BLaER1 treated with 17β-estradiol and CSF1 and Interleukin-3, amounts not matched to agents 10 nM and 100 nM (cell line): Measurements from ENCODE around the gene SH3BGRL.

Experiments
- H3K27ac ChIP-seq, 11 experiments: shearing (Covaris generic); formaldehyde crosslinking; 2 replicates each; pipeline ENCODE4 v1.8.1; 2022
- H3K27me3 ChIP-seq, 11 experiments: shearing (Covaris generic); formaldehyde crosslinking; 2 replicates each; pipeline ENCODE4 v1.8.1; 2022
- H3K36me3 ChIP-seq, 11 experiments: shearing (Covaris generic); formaldehyde crosslinking; 2 replicates each; pipeline ENCODE4 v1.8.1; 2022
- H3K4me1 ChIP-seq, 10 experiments: shearing (Covaris generic); formaldehyde crosslinking; 2 replicates each; pipeline ENCODE4 v1.8.1; 2022
- H3K4me2 ChIP-seq, 11 experiments: shearing (Covaris generic); formaldehyde crosslinking; 2 replicates each; pipeline ENCODE4 v1.8.1; 2022
- H3K4me3 ChIP-seq, 10 experiments: shearing (Covaris generic); formaldehyde crosslinking; 2 replicates each; pipeline ENCODE4 v1.8.1; 2022
- H3K9ac ChIP-seq, 11 experiments: shearing (Covaris generic); formaldehyde crosslinking; 2 replicates each; pipeline ENCODE4 v1.8.1; 2022
- H3K9me3 ChIP-seq, 11 experiments: shearing (Covaris generic); formaldehyde crosslinking; replicated peaks in 1 of 11; 2 replicates each; pipeline ENCODE4 v1.8.1; 2022
- H4K20me1 ChIP-seq, 11 experiments: shearing (Covaris generic); formaldehyde crosslinking; 2 replicates each; pipeline ENCODE4 v1.8.1; 2022
- Cebpa-rat ChIP-seq, 11 experiments: shearing (Covaris generic); IDR thresholded peaks; 2 replicates each; pipeline ENCODE4 v1.8.1; 2022

The SH3BGRL gene

GRCh38 chrX:81261576-81261975, 59.7 kb downstream of the SH3BGRL start:
- H3K9me3 ChIP-seq, result peaks cover 0 to 13% (median 4%) of the 10 kb centered on the region in 11 experiments; a peak in 9 of 22 replicates
- H3K4me2 ChIP-seq, result no peak overlapping the region
- H3K36me3 ChIP-seq, result peaks cover 0 to 5% (median 0%) of the 10 kb centered on the region in 11 experiments; a peak in 1 of 22 replicates
- H3K4me1 ChIP-seq, result peaks cover 0 to 39% (median 0%) of the 10 kb centered on the region in 10 experiments; a peak in 6 of 20 replicates
- H4K20me1 ChIP-seq, result peaks cover 4 to 99% (median 17%) of the 10 kb centered on the region in 11 experiments; a peak in 15 of 22 replicates
- no peak overlapping the region for H3K9ac ChIP-seq
- no peak for TF ChIP-seq Cebpa-rat (IDR thresholded peaks at IDR 0.05)
- H3K27me3 ChIP-seq, result peaks cover 52 to 99% (median 91%) of the 10 kb centered on the region in 11 experiments
- no peak overlapping the region for H3K27ac ChIP-seq
- H3K4me3 ChIP-seq, result no peak overlapping the region

GRCh38 chrX:81263059-81263458, 61.2 kb downstream of the SH3BGRL start:
- Histone ChIP-seq H3K4me1 (peaks cover 0 to 41% (median 0%) of the 10 kb centered on the region in 10 experiments; a peak in 6 of 20 replicates), H3K9ac (no peak overlapping the region), H3K36me3 (peaks cover 0 to 5% (median 0%) of the 10 kb centered on the region in 11 experiments; a peak in 1 of 22 replicates), H3K4me3 (no peak overlapping the region), H3K27ac (no peak overlapping the region), H3K27me3 (peaks cover 52 to 99% (median 89%) of the 10 kb centered on the region in 11 experiments), H3K9me3 (peaks cover 0 to 24% (median 6%) of the 10 kb centered on the region in 11 experiments; a peak in 13 of 22 replicates), H4K20me1 (peaks cover 4 to 97% (median 12%) of the 10 kb centered on the region in 11 experiments; a peak in 15 of 22 replicates), H3K4me2 (no peak overlapping the region)
- TF ChIP-seq Cebpa-rat (IDR thresholded peaks at IDR 0.05), result no peak

GRCh38 chrX:81278616-81279015, 76.7 kb downstream of the SH3BGRL start:
- Histone ChIP-seq H3K9ac (no peak overlapping the region), H3K27me3 (peaks cover 33 to 99% (median 89%) of the 10 kb centered on the region in 11 experiments), H3K9me3 (peaks cover 21 to 43% (median 33%) of the 10 kb centered on the region in 11 experiments), H3K36me3 (peaks cover 28 to 76% (median 43%) of the 10 kb centered on the region in 11 experiments), H3K4me2 (no peak overlapping the region), H3K27ac (no peak overlapping the region), H3K4me1 (peaks cover 0 to 8% (median 0%) of the 10 kb centered on the region in 10 experiments; a peak in 1 of 20 replicates), H4K20me1 (peaks cover 0 to 47% (median 4%) of the 10 kb centered on the region in 11 experiments; a peak in 11 of 22 replicates), H3K4me3 (no peak overlapping the region)
- no peak for TF ChIP-seq Cebpa-rat (IDR thresholded peaks at IDR 0.05)

GRCh38 chrX:81280148-81280547, 78.2 kb downstream of the SH3BGRL start:
- Histone ChIP-seq H3K27ac (no peak overlapping the region), H3K4me2 (no peak overlapping the region), H3K9ac (no peak overlapping the region), H3K9me3 (peaks cover 25 to 48% (median 38%) of the 10 kb centered on the region in 11 experiments), H3K4me1 (peaks cover 0 to 8% (median 0%) of the 10 kb centered on the region in 10 experiments; a peak in 1 of 20 replicates), H4K20me1 (peaks cover 0 to 32% (median 0%) of the 10 kb centered on the region in 11 experiments; a peak in 8 of 22 replicates), H3K36me3 (peaks cover 28 to 67% (median 43%) of the 10 kb centered on the region in 11 experiments), H3K4me3 (no peak overlapping the region), H3K27me3 (peaks cover 35 to 99% (median 90%) of the 10 kb centered on the region in 11 experiments)
- TF ChIP-seq Cebpa-rat (IDR thresholded peaks at IDR 0.05), result no peak

GRCh38 chrX:81286075-81286474, 84.2 kb downstream of the SH3BGRL start:
- no peak overlapping the region for H3K4me3 ChIP-seq
- peaks cover 20 to 77% (median 56%) of the 10 kb centered on the region in 11 experiments; a peak in 20 of 22 replicates for H3K27me3 ChIP-seq
- no peak for TF ChIP-seq Cebpa-rat (IDR thresholded peaks at IDR 0.05)
- no peak overlapping the region for H3K9ac ChIP-seq
- H3K36me3 ChIP-seq, result peaks cover 3 to 48% (median 16%) of the 10 kb centered on the region in 11 experiments; a peak in 20 of 22 replicates
- peaks cover 44 to 62% (median 52%) of the 10 kb centered on the region in 11 experiments for H3K9me3 ChIP-seq
- no peak overlapping the region for H3K27ac ChIP-seq
- H3K4me1 ChIP-seq, result no peaks in the 10 kb centered on the region
- no peaks in the 10 kb centered on the region for H4K20me1 ChIP-seq
- no peak overlapping the region for H3K4me2 ChIP-seq

- H3K36me3 ChIP-seq, result peaks cover 8 to 48% (median 17%) of the 10 kb centered on the region in 11 experiments; a peak in 20 of 22 replicates
- H3K27ac ChIP-seq, result no peak overlapping the region
- peaks cover 47 to 63% (median 52%) of the 10 kb centered on the region in 11 experiments for H3K9me3 ChIP-seq
- no peak overlapping the region for H3K4me2 ChIP-seq
- no peaks in the 10 kb centered on the region for H4K20me1 ChIP-seq
- H3K27me3 ChIP-seq, result peaks cover 18 to 71% (median 50%) of the 10 kb centered on the region in 11 experiments; a peak in 20 of 22 replicates
- no peak overlapping the region for H3K4me3 ChIP-seq
- no peaks in the 10 kb centered on the region for H3K4me1 ChIP-seq
- H3K9ac ChIP-seq, result no peak overlapping the region
- TF ChIP-seq Cebpa-rat (IDR thresholded peaks at IDR 0.05), result no peak
These were observed 84.7 kb downstream of the SH3BGRL start for GRCh38 chrX:81286608-81287007.

- Histone ChIP-seq H4K20me1 (peaks cover 0 to 6% (median 0%) of the 10 kb centered on the region in 11 experiments; a peak in 1 of 22 replicates), H3K9me3 (peaks cover 73 to 83% (median 77%) of the 10 kb centered on the region in 11 experiments), H3K4me3 (peak overlapping the region in 6 of 10 experiments; percentile 4 to 29 (median 18); a peak in 5 of 20 replicates), H3K9ac (no peak overlapping the region), H3K27me3 (peaks cover 0 to 39% (median 26%) of the 10 kb centered on the region in 11 experiments; a peak in 18 of 22 replicates), H3K4me2 (no peak overlapping the region), H3K4me1 (no peaks in the 10 kb centered on the region), H3K36me3 (peaks cover 37 to 82% (median 51%) of the 10 kb centered on the region in 11 experiments; a peak in 21 of 22 replicates), H3K27ac (no peak overlapping the region)
- TF ChIP-seq Cebpa-rat (IDR thresholded peaks at IDR 0.05), result no peak
These were observed 90.1 kb downstream of the SH3BGRL start for GRCh38 chrX:81291996-81292395.

- peaks cover 37 to 87% (median 51%) of the 10 kb centered on the region in 11 experiments; a peak in 21 of 22 replicates for H3K36me3 ChIP-seq
- H3K27me3 ChIP-seq, result peaks cover 4 to 48% (median 39%) of the 10 kb centered on the region in 11 experiments; a peak in 19 of 22 replicates
- no peak overlapping the region for H3K9ac ChIP-seq
- H3K4me1 ChIP-seq, result no peaks in the 10 kb centered on the region
- no peak for TF ChIP-seq Cebpa-rat (IDR thresholded peaks at IDR 0.05)
- H3K4me2 ChIP-seq, result no peak overlapping the region
- no peak overlapping the region for H3K27ac ChIP-seq
- H4K20me1 ChIP-seq, result peaks cover 0 to 14% (median 0%) of the 10 kb centered on the region in 11 experiments; a peak in 2 of 22 replicates
- H3K4me3 ChIP-seq, result 0 out of 20 replicates have a peak overlapping the region, but pooled peaks of 1 of the 10 experiments have one; percentile 5
- H3K9me3 ChIP-seq, result peaks cover 65 to 71% (median 69%) of the 10 kb centered on the region in 11 experiments
These were observed 92.2 kb downstream of the SH3BGRL start for GRCh38 chrX:81294101-81294500.

GRCh38 chrX:81301877-81302276, 100.0 kb downstream of the SH3BGRL start:
- TF ChIP-seq Cebpa-rat (IDR thresholded peaks at IDR 0.05), result no peak
- Histone ChIP-seq H4K20me1 (peaks cover 0 to 35% (median 0%) of the 10 kb centered on the region in 11 experiments; a peak in 3 of 22 replicates), H3K27ac (no peak overlapping the region), H3K9me3 (peaks cover 0 to 10% (median 0%) of the 10 kb centered on the region in 11 experiments; a peak in 1 of 22 replicates), H3K4me1 (peaks cover 0 to 20% (median 0%) of the 10 kb centered on the region in 10 experiments; a peak in 2 of 20 replicates), H3K4me3 (no peak overlapping the region), H3K4me2 (no peak overlapping the region), H3K27me3 (peaks cover 20 to 91% (median 67%) of the 10 kb centered on the region in 11 experiments; a peak in 20 of 22 replicates), H3K9ac (no peak overlapping the region), H3K36me3 (peaks cover 0 to 19% (median 0%) of the 10 kb centered on the region in 11 experiments; a peak in 3 of 22 replicates)
